SK-N-SH treated with all-trans-retinoic acid at 6 μM for 48 hours (cell line): ENCODE results near the gene PJA1.

ENCODE experiments used
- ZNF70 ChIP-seq: fragments of 450-650 bp; formaldehyde crosslinking; IDR thresholded peaks from 2 replicates; pipeline ENCODE4 v1.5.0; 2020; ENCODE audit warnings: mild to moderate bottlenecking, moderate library complexity
- TF ChIP-seq, protein P1 (sequence below): fragments of 250-450 bp; sonication (Bioruptor Pico); IDR thresholded peaks from 2 replicates; pipeline ENCODE4 v1.8.0; 2020; ENCODE audit warnings: mild to moderate bottlenecking, moderate library complexity, borderline replicate concordance
- TF ChIP-seq, protein P2 (sequence below): fragments of 250-450 bp; sonication (Bioruptor Pico); IDR thresholded peaks from 2 replicates; pipeline ENCODE4 v1.5.0; 2020; ENCODE audit warnings: mild to moderate bottlenecking, moderate library complexity

DNA sequence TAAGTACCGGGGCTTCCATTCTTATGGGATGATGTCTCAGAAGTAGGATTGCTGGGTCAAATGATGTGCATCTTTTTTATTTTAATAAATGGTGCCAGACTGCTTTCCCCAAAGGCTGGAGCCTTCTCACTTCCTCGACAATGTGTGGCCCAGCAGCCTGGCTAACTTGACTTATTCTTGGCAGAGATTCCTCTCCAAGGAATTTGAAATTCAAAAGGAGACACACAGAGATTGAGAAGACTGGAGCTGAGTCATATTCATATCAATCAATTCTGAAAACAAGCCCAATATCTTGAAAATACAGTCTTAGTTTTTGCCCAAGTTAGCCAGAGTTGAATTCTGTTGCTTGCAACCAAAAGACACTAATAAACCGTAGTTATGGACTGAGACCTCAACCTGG lies 10.8 kb upstream of the PJA1 start:
- no peak for TF ChIP-seq ZNF70 (CRISPR knock-in tag)
- TF ChIP-seq, protein P1, sequence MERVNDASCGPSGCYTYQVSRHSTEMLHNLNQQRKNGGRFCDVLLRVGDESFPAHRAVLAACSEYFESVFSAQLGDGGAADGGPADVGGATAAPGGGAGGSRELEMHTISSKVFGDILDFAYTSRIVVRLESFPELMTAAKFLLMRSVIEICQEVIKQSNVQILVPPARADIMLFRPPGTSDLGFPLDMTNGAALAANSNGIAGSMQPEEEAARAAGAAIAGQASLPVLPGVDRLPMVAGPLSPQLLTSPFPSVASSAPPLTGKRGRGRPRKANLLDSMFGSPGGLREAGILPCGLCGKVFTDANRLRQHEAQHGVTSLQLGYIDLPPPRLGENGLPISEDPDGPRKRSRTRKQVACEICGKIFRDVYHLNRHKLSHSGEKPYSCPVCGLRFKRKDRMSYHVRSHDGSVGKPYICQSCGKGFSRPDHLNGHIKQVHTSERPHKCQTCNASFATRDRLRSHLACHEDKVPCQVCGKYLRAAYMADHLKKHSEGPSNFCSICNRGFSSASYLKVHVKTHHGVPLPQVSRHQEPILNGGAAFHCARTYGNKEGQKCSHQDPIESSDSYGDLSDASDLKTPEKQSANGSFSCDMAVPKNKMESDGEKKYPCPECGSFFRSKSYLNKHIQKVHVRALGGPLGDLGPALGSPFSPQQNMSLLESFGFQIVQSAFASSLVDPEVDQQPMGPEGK (CRISPR knock-in tag), result no peak
- TF ChIP-seq, protein P2, sequence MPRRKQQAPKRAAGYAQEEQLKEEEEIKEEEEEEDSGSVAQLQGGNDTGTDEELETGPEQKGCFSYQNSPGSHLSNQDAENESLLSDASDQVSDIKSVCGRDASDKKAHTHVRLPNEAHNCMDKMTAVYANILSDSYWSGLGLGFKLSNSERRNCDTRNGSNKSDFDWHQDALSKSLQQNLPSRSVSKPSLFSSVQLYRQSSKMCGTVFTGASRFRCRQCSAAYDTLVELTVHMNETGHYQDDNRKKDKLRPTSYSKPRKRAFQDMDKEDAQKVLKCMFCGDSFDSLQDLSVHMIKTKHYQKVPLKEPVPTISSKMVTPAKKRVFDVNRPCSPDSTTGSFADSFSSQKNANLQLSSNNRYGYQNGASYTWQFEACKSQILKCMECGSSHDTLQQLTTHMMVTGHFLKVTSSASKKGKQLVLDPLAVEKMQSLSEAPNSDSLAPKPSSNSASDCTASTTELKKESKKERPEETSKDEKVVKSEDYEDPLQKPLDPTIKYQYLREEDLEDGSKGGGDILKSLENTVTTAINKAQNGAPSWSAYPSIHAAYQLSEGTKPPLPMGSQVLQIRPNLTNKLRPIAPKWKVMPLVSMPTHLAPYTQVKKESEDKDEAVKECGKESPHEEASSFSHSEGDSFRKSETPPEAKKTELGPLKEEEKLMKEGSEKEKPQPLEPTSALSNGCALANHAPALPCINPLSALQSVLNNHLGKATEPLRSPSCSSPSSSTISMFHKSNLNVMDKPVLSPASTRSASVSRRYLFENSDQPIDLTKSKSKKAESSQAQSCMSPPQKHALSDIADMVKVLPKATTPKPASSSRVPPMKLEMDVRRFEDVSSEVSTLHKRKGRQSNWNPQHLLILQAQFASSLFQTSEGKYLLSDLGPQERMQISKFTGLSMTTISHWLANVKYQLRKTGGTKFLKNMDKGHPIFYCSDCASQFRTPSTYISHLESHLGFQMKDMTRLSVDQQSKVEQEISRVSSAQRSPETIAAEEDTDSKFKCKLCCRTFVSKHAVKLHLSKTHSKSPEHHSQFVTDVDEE (CRISPR knock-in tag), result no peak
